Measurements from ENCODE around the gene NPTX2.
"Not testable (repeated sequence)": the region's sequence is repeated elsewhere in the genome, so short reads cannot be mapped to it uniquely, and the experiment has no call there.

NPTX2 gene

GRCh38 chr7:98617051-98617959 is at the start of gene NPTX2:
Gene NPTX2 (plus strand): TSS chr7:98617285. CDS start chr7:98617462, 177 bp downstream.
- no peak for DNase-seq (ENCODE audit: low read depth in 2 of 2)

GRCh38 chr7:98567991-98568390 is 49.1 kb upstream of the NPTX2 start:
- no peak for DNase-seq (ENCODE audit: low read depth in 2 of 2)

GRCh38 chr7:98568891-98569290 is 48.2 kb upstream of the NPTX2 start:
- no peak for DNase-seq (ENCODE audit: low read depth in 2 of 2)

- no peak for DNase-seq (ENCODE audit: low read depth in 2 of 2)
Measured at GRCh38 chr7:98569691-98570337, 47.3 kb upstream of the NPTX2 start.

GRCh38 chr7:98571006-98571405 is 46.1 kb upstream of the NPTX2 start:
- DNase-seq (ENCODE audit: low read depth in 2 of 2) = no peak

GRCh38 chr7:98571986-98572385 is 45.1 kb upstream of the NPTX2 start:
- no peak for DNase-seq (ENCODE audit: low read depth in 2 of 2)

- DNase-seq (ENCODE audit: low read depth in 2 of 2) = not testable (repeated sequence)
Measured at GRCh38 chr7:98572716-98573115, 44.4 kb upstream of the NPTX2 start.

GRCh38 chr7:98573816-98574215 is 43.3 kb upstream of the NPTX2 start:
- DNase-seq (ENCODE audit: low read depth in 2 of 2) = no peak

GRCh38 chr7:98575878-98576277 is 41.2 kb upstream of the NPTX2 start:
- DNase-seq (ENCODE audit: low read depth in 2 of 2) = no peak

- DNase-seq (ENCODE audit: low read depth in 2 of 2) = no peak
Measured at GRCh38 chr7:98584830-98585229, 32.3 kb upstream of the NPTX2 start.

GRCh38 chr7:98591926-98592325 is 25.2 kb upstream of the NPTX2 start:
- DNase-seq (ENCODE audit: low read depth in 2 of 2) = no peak

- DNase-seq (ENCODE audit: low read depth in 2 of 2) = no peak
Measured at GRCh38 chr7:98594348-98594747, 22.7 kb upstream of the NPTX2 start.

GRCh38 chr7:98594787-98595186 is 22.3 kb upstream of the NPTX2 start:
- no peak for DNase-seq (ENCODE audit: low read depth in 2 of 2)

- no peak for DNase-seq (ENCODE audit: low read depth in 2 of 2)
Measured at GRCh38 chr7:98598846-98599615, 18.1 kb upstream of the NPTX2 start.

- no peak for DNase-seq (ENCODE audit: low read depth in 2 of 2)
Measured at GRCh38 chr7:98599886-98600285, 17.2 kb upstream of the NPTX2 start.

GRCh38 chr7:98602755-98603398 is 14.2 kb upstream of the NPTX2 start:
- DNase-seq (ENCODE audit: low read depth in 2 of 2) = no peak

- DNase-seq (ENCODE audit: low read depth in 2 of 2) = no peak
Measured at GRCh38 chr7:98603399-98603788, 13.7 kb upstream of the NPTX2 start.

GRCh38 chr7:98613601-98614425 is 3.3 kb upstream of the NPTX2 start:
- DNase-seq (ENCODE audit: low read depth in 2 of 2) = no peak

- no peak for DNase-seq (ENCODE audit: low read depth in 2 of 2)
Measured at GRCh38 chr7:98616381-98617050, 569 bp upstream of the NPTX2 start.

- DNase-seq (ENCODE audit: low read depth in 2 of 2) = no peak
Measured at GRCh38 chr7:98617960-98618418, 904 bp downstream of the NPTX2 start.
